MV-4-11 (cell line): ENCODE results near the gene CST1.
"Not testable (repeated sequence)": the region's sequence is repeated elsewhere in the genome, so short reads cannot be mapped to it uniquely, and the experiment has no call there.

Experiments used
- DNase-seq: peaks from one replicate; lab custom pipeline; 2025; lab: John Stamatoyannopoulos, UW

Gene CST1

DNA sequence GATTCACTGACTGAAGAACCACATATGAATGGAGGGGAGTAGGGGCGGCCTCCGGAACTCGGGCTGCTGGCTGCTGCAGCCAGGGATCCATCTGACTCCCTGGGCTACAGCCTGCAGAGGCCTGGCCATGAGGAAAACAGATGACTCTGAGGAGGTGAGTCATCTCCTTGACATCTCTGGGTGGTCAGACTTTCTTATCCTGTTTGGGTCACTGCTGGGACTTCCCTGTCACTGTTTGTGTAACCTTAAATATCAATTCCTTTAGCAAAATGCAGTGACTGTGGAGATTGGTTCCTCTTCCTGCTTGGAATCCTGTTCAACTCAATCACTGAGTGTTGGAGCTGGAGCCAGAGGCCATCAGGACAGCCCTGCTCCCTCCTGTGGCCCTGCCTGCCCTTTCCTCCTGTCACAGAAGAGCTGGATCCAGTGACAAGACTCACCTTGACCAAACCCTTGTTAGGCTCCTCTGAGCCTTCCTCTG, 4.4 kb upstream of the CST1 start:
- not testable (repeated sequence) for DNase-seq

DNA sequence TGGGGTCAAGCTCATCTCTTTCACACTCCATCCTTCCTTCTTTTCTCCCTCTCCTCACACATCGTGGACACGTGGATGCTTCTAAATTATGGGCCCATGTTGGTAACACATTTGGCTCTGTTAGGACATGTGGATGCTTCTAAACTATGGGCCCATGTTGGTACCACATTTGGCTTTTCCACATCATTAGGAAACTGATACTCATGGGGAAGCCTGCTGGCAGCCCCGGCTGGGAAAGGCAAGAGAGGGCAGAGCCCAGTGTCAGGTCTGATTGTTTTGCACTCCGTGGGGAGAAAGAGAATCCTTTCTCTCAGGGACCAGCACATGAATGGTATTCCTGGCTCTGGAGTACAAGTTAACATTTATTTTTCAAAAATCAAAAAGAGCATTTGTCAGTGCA, 4.0 kb upstream of the CST1 start:
- no peak for DNase-seq

DNA sequence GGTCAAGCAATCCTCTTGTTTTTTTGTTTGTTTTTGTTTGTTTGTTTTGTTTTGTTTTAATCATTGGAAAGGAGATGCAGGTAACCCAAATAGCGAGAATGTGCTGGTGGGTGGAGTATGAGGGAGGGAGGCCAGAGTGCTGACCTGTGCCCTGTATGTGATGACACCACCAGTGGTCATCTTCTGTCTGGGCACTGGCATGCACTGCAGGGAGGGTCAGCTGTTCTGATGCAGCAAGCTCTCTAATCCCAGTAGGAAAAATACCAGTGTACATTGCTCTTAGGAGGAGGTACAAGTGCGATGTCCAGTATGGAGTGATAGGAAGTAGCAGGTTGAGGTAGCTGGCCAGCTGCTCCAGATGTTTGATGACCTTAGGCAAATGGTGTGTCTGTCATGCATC, 2.9 kb upstream of the CST1 start:
- no peak for DNase-seq

GRCh38 chr20:23753194-23753548, 2.4 kb upstream of the CST1 start:
- no peak for DNase-seq

DNA sequence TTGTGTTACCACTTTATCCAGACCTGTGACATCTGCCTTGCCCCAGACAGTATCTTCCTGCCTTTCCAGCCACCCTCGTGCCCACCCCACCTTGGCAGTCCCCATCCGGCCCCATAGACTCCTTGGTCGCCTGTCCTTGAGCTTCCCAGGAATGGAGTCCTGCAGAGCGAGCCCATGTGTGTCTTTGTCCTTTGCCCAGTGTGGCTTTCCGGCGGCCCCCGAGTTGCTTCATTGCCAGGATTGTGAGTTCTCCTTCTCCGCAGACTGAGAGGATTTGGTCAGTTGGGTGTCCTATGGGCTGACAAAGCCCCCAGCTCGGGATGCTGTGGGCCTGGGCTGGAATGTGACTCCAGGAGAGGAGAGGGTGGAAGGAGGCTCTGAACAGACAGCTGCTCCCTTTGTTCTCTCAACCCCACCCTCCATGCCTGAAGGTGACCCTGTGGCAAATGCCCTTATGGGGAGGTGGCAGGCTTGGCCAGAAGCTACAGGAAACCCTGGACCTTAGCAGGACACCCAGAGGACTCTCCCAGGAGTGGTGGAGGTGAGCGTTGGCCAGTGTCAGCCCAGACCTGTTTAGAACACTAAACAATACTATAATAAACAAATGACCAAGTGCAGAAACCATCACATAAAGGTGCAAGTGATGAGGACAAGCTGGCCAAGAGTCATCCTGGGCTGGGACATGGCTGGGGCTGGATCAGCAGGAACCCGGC, 1.9 kb upstream of the CST1 start:
- DNase-seq = no peak

GRCh38 chr20:23752019-23752418, 1.3 kb upstream of the CST1 start:
- no peak for DNase-seq

DNA sequence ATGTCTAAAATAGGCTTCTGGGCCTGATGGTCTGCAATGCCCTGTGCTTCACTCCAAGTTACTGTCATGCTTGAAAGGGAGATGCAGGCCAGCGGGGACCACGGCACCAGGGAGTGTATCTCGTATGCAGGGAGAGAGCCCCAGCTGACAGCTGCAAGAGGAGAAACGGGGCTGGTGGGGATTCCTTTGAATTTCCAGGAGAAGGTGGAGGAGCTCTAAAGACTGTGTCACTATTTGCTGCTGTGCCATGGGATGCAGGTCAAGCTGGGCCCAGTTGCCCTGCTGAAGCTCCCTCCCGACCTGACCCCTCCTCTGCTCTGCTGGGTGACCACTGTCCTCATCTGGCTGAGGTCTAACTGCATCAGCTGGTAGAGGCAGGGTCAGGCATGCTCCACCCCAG, 989 bp downstream of the CST1 start:
- DNase-seq = no peak

GRCh38 chr20:23748975-23749374, 1.8 kb downstream of the CST1 start:
- not testable (repeated sequence) for DNase-seq

DNA sequence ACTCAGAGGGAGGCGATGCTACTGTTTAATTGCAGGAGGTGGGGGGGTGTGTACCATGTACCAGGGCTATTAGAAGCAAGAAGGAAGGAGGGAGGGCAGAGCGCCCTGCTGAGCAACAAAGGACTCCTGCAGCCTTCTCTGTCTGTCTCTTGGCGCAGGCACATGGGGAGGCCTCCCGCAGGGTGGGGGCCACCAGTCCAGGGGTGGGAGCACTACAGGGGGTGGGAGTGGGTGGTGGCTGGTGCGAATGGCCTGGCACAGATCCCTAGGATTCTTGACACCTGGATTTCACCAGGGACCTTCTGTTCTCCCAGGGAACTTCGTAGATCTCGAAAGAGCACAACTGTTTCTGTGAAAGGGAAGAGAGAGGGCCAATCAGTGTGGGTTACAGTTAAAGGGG, 3.2 kb downstream of the CST1 start:
- not testable (repeated sequence) for DNase-seq

- not testable (repeated sequence) for DNase-seq
These were observed 3.6 kb downstream of the CST1 start for GRCh38 chr20:23747092-23747491.

- DNase-seq = no peak
These were observed 4.4 kb downstream of the CST1 start for GRCh38 chr20:23746321-23746720.

GRCh38 chr20:23745247-23745646, 5.5 kb downstream of the CST1 start:
- DNase-seq = no peak

DNA sequence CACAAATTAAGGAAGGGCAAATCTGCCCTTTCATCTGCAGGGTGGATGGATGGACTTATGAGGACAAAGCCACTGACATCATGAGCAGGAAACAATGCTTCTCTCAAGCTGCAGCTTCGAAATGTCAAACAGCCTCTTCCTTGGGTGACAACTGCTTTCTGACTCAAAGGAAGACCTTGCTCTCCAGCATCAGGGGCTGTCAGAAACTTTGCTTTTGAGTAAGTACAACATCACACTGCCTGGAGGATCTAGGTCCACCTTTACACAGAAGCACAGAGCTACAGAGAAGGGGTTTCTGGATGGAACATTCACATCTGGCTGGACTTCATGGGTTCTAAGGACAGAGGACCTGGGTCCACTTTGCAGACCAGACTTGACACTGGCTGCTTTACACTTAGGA, 5.9 kb downstream of the CST1 start:
- DNase-seq = no peak

DNA sequence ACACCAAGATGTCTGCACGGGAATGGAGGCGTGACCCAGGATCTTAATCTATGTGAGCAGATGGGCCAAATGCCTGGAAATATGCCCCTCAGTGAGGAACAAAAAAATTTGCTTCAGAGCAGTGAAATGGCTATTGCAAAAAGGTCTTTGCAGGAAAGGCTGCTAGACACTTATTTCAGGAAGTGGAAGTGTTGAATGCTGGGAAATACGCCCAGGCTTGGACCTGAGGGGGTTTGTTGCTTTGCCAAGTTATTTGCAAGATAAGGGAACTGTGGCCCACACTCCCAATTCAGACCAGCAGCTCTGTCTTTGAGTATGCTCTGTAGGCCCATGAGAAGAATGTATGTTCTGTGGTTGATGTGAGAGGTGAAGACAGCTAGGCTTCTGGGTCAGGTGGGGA, 15.3 kb downstream of the CST1 start:
- peak; percentile 30 for DNase-seq

GRCh38 chr20:23734949-23735348, 15.8 kb downstream of the CST1 start:
- not testable (repeated sequence) for DNase-seq

DNA sequence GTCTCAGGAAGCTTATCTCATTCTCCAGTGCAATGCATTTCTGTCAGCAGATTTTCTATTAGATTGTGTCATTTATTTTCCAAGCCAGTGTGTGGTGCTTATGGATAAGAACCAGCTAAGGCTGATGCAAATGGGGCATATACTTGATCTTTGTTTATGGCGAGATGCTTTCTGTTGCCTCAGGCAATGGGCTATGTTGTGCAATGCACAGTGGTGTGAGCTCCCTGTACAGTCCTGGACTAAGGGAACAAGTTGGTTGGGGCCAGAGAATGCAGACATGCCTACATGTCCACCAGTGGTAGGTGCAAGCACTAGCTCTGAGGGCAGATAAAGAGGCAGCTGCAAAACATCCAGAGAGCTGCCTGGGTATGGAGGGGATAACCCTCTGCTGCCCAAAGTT, 16.3 kb downstream of the CST1 start:
- DNase-seq = not testable (repeated sequence)

DNA sequence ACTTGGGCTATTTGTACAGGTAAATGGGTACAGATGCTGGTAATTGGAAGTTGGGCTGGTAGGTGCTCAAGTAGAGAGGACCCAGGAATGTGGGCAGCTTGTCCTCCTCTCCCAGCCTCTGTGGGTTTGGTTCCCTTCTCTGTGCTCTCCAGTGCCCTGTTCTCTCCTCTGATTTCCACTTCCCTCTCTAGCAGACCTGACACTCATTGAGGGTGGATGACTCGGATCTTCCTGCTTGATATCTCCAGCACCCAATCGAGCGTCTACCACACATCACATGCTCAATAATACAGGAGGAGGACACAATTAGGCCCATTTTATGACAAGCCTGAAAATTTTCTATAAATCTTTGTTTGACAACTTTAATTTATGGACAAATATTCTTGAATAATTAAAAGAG, 23.7 kb downstream of the CST1 start:
- no peak for DNase-seq

DNA sequence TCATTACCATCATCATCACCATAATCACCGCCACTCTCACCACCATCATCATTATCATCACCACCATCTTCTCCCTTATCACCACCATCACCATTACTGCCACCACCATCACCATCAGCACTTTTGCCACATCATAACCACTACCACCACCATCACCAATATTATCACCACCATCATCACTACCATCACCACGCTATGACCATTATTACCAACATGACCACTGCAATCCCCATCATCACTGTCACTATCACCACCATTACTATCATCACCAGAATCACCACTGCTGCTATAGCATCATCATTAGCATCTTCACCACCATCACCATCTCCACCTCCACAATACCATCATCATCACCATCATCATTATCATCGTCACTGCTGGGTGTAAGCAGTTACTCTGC, 25.6 kb downstream of the CST1 start:
- no peak for DNase-seq

DNA sequence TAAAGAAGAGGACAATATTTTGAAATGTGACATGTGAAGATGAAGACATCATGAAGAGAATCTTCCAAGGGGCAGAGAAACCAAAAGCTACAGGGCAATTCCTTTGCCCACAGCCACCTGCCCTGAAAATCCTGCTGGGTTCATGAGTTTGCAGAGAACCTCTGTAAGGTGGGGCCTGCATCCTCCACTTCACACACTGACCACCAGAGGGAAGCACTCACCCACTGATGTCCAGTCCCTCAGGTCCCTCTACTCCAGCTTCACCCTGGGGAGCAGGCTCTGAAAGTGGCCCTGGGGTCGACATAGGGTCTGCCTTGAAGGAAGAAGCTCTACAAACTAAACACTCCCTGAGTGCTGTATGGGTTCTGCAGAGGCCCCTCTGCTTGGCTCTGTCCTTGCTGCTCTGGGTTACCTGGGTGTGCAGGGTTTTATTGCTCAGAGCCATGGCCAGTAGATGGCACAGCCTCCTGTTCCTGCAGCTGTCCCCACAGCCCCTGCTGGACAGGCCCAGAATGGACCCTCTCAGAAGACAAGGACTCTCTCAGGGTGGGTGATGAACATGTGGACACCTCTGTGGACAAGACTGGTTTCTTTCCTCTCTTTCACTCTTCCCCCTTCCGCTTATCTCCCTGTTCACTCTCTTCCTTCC, 27.0 kb downstream of the CST1 start:
- DNase-seq = peak; percentile 2

DNA sequence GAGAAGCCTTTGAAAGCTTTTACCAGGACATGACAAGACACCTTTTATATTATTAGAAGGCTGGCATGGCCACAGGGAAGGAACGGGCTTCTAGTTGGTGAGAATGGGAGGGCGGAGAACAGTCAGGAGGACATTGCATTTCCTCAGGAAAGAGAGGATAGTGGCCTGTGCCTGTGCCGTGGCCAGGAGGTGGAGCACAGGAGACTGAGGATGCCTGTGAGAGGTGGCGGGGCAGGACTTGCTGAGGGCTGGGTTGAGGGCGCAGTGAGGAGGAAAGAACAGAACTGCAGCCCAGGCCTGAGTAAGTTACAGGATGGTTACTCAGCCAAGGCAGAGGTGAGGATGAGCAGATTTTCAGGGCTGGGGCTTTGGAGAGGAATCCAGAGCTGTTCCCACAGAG, 27.9 kb downstream of the CST1 start:
- not testable (repeated sequence) for DNase-seq

- DNase-seq = no peak
These were observed 28.8 kb downstream of the CST1 start for GRCh38 chr20:23721962-23722361.

- DNase-seq = not testable (repeated sequence)
These were observed 31.4 kb downstream of the CST1 start for GRCh38 chr20:23719351-23719750.

GRCh38 chr20:23711778-23712177, 39.0 kb downstream of the CST1 start:
- not testable (repeated sequence) for DNase-seq

- no peak for DNase-seq
These were observed 40.0 kb downstream of the CST1 start for GRCh38 chr20:23710771-23711170.
